H1 (cell line): ENCODE data around the gene PRKAR1B. TPM values are rescaled to one million over a fixed set of nuclear protein-coding genes. Genes with fewer than 3 reads are reported as not detected.
A peak's percentile ranks its signal among the peaks of the same experiment; 100 is the strongest.

Experiments used
- CTCF ChIA-PET: fragments of 300-600 bp; sonication (Branson Sonifier 250); formaldehyde crosslinking; loops from one replicate; lab custom pipeline; 2021; ENCODE audit not compliant: partially characterized antibody; lab: Charles Lee
- POLR2A ChIA-PET: fragments of 300-600 bp; sonication (Branson Sonifier 250); formaldehyde crosslinking; loops from one replicate; lab custom pipeline; 2021; ENCODE audit warnings: inconsistent platforms; ENCODE audit not compliant: partially characterized antibody; lab: Charles Lee
- DNase-seq, 2 experiments: peaks; one replicate each; pipeline versions ENCODE4 v3.0.0 to v3.0.0-alpha.2; 2010 to 2022; ENCODE audit warnings: low spot score in 2 of 2, low read depth in 1 of 2, mixed read lengths in 1 of 2
- FAIRE-seq: peaks from 2 replicates; lab custom pipeline; 2011; peaks lifted over from hg19 to GRCh38; lab: Jason Lieb, UNC
- H2AFZ ChIP-seq: 2 replicates; pipeline ENCODE4 v1.8.1; 2012; ENCODE audit warnings: low read length, inconsistent platforms
- H2AK5ac ChIP-seq: 2 replicates; pipeline ENCODE4 v1.6.1; 2013; ENCODE audit warnings: low read depth, low read length
- H2BK120ac ChIP-seq: replicated peaks from 2 replicates; pipeline ENCODE3; 2013; ENCODE audit warnings: low read depth, low read length, inconsistent platforms
- H2BK12ac ChIP-seq: 2 replicates; pipeline ENCODE4 v1.6.1; 2013; ENCODE audit warnings: low read depth, low read length
- H2BK15ac ChIP-seq: 2 replicates; pipeline ENCODE4 v1.6.1; 2013; ENCODE audit warnings: low read length
- H2BK20ac ChIP-seq: 2 replicates; pipeline ENCODE4 v1.6.1; 2013; ENCODE audit warnings: low read length
- H2BK5ac ChIP-seq: 2 replicates; pipeline ENCODE4 v1.6.1; 2013; ENCODE audit warnings: low read depth, low read length
- H3K14ac ChIP-seq: 2 replicates; pipeline ENCODE4 v1.6.1; 2013; ENCODE audit warnings: inconsistent platforms; ENCODE audit not compliant: insufficient read length
- H3K18ac ChIP-seq: 2 replicates; pipeline ENCODE4 v1.6.1; 2013; ENCODE audit warnings: low read length; ENCODE audit errors: extremely low read depth
- H3K23ac ChIP-seq: 2 replicates; pipeline ENCODE4 v1.6.1; 2013; ENCODE audit warnings: inconsistent platforms; ENCODE audit not compliant: insufficient read length
- H3K23me2 ChIP-seq: 2 replicates; pipeline ENCODE4 v1.6.1; 2013; ENCODE audit warnings: low read depth, low read length
- H3K27ac ChIP-seq: 2 replicates; pipeline ENCODE4 v1.6.1; 2011; ENCODE audit warnings: low read depth, low read length, inconsistent platforms
- H3K27me3 ChIP-seq, 4 experiments: replicated peaks in 1 of 4; 1 replicate in 1 of 4; 2 replicates in 3 of 4; pipeline versions ENCODE4 v1.6.1 to v1.8.1; 2011 to 2013; ENCODE audit warnings: low read length in 3 of 4, mild to moderate bottlenecking in 3 of 4, inconsistent platforms in 2 of 4, mixed read lengths in 2 of 4, moderate library complexity in 1 of 4; ENCODE audit not compliant: control insufficient read depth in 3 of 4, insufficient read depth in 3 of 4; ENCODE audit errors: extremely low read depth in 1 of 4
- H3K36me3 ChIP-seq, 4 experiments: 2 replicates each; pipeline versions ENCODE4 v1.6.1 to v1.8.1; 2011 to 2013; ENCODE audit warnings: mild to moderate bottlenecking in 4 of 4, low read length in 3 of 4, moderate library complexity in 2 of 4, control low read depth in 1 of 4, inconsistent platforms in 1 of 4; ENCODE audit not compliant: insufficient read depth in 4 of 4, control insufficient read depth in 2 of 4
- H3K4ac ChIP-seq: replicated peaks from 2 replicates; pipeline ENCODE3; 2013; ENCODE audit warnings: low read length, low read depth, mixed read lengths, inconsistent platforms; ENCODE audit not compliant: insufficient read length
- H3K4me1 ChIP-seq, 4 experiments: replicated peaks in 1 of 4; 1 replicate in 1 of 4; 2 replicates in 3 of 4; pipeline versions ENCODE4 v1.6.1 to v1.8.1; 2011 to 2013; ENCODE audit warnings: low read length in 3 of 4, inconsistent platforms in 2 of 4, mixed read lengths in 1 of 4; ENCODE audit not compliant: insufficient read depth in 4 of 4, control insufficient read depth in 3 of 4
- H3K4me2 ChIP-seq, 2 experiments: 2 replicates each; pipeline versions ENCODE4 v1.6.1 to v1.8.1; 2011 to 2013; ENCODE audit warnings: low read depth in 2 of 2, low read length in 2 of 2, control low read depth in 1 of 2, inconsistent platforms in 1 of 2, mild to moderate bottlenecking in 1 of 2; ENCODE audit not compliant: insufficient read depth in 1 of 2
- H3K4me3 ChIP-seq, 4 experiments: fragments of 200-600, 300-600 bp in 1 of 4; sonication (generic), shearing (Covaris generic), sonication (Bioruptor Twin) in 1 of 4; 2 replicates each; pipeline versions ENCODE4 v1.5.1 to v1.8.1; 2011 to 2016; ENCODE audit warnings: low read length in 4 of 4, low read depth in 3 of 4, control low read depth in 2 of 4, inconsistent platforms in 2 of 4, mild to moderate bottlenecking in 2 of 4, mixed read lengths in 1 of 4, moderate library complexity in 1 of 4; ENCODE audit not compliant: insufficient read depth in 2 of 4; ENCODE audit errors: extremely low read depth in 1 of 4
- H3K56ac ChIP-seq: replicated peaks from 2 replicates; pipeline ENCODE3; 2013; ENCODE audit warnings: low read depth, mild to moderate bottlenecking, mixed read lengths, low read length, inconsistent platforms; ENCODE audit not compliant: insufficient read length
- H3K79me1 ChIP-seq: 2 replicates; pipeline ENCODE4 v1.6.1; 2013; ENCODE audit warnings: low read depth, low read length, control low read depth
- H3K79me2 ChIP-seq, 2 experiments: 2 replicates each; pipeline versions ENCODE4 v1.6.1 to v1.8.1; 2012 to 2013; ENCODE audit warnings: low read length in 2 of 2, mild to moderate bottlenecking in 2 of 2, inconsistent platforms in 1 of 2; ENCODE audit not compliant: insufficient read depth in 2 of 2, control insufficient read depth in 1 of 2
- H3K9ac ChIP-seq, 4 experiments: replicated peaks in 1 of 4; 1 replicate in 1 of 4; 2 replicates in 3 of 4; pipeline versions ENCODE4 v1.6.1 to v1.8.1; 2011 to 2013; ENCODE audit warnings: low read depth in 3 of 4, low read length in 3 of 4, control low read depth in 2 of 4, mild to moderate bottlenecking in 2 of 4, moderate library complexity in 2 of 4, inconsistent platforms in 1 of 4; ENCODE audit errors: extremely low read depth in 1 of 4
- H3K9me3 ChIP-seq, 2 experiments: 2 replicates each; pipeline versions ENCODE4 v1.6.1 to v1.8.1; 2012 to 2013; ENCODE audit warnings: mild to moderate bottlenecking in 2 of 2, moderate library complexity in 2 of 2, control low read depth in 1 of 2, inconsistent platforms in 1 of 2, low read depth in 1 of 2, low read length in 1 of 2, mixed read lengths in 1 of 2; ENCODE audit not compliant: insufficient read depth in 2 of 2
- H4K20me1 ChIP-seq, 2 experiments: replicated peaks in 1 of 2; 2 replicates each; pipeline versions ENCODE3 to v1.8.1; 2011 to 2013; ENCODE audit warnings: inconsistent platforms in 2 of 2, low read length in 2 of 2, mild to moderate bottlenecking in 1 of 2; ENCODE audit not compliant: insufficient read depth in 2 of 2, control insufficient read depth in 1 of 2
- H4K5ac ChIP-seq: 2 replicates; pipeline ENCODE4 v1.6.1; 2013; ENCODE audit warnings: low read length, low read depth, mixed read lengths, inconsistent platforms; ENCODE audit not compliant: insufficient read length
- H4K8ac ChIP-seq: 2 replicates; pipeline ENCODE4 v1.8.0; 2013; ENCODE audit warnings: mild to moderate bottlenecking, moderate library complexity, low read length, inconsistent platforms; ENCODE audit not compliant: insufficient read depth; ENCODE audit errors: extremely low read depth
- H4K91ac ChIP-seq: replicated peaks from 2 replicates; pipeline ENCODE3; 2013; ENCODE audit warnings: low read length, mixed read lengths, inconsistent platforms; ENCODE audit not compliant: insufficient read length
- BRCA1 ChIP-seq: IDR thresholded peaks from 2 replicates; pipeline ENCODE4 v1.6.1; 2012; ENCODE audit warnings: low read depth, low read length, improper control_type of control experiment
- CBX5 ChIP-seq: fragments of 300-800, 300-1000 bp; sonication (generic); IDR thresholded peaks from 2 replicates; pipeline ENCODE4 v1.7.1; 2016; ENCODE audit warnings: antibody characterized with exemption, low read length, low read depth
- CTBP2 ChIP-seq: IDR thresholded peaks from 2 replicates; pipeline ENCODE4 v1.7.0; 2011; ENCODE audit warnings: borderline replicate concordance, mild to moderate bottlenecking, moderate library complexity, mixed read lengths, low read length; ENCODE audit not compliant: insufficient read depth, insufficient read length
- GABPA ChIP-seq: IDR thresholded peaks from 2 replicates; pipeline ENCODE4 v1.6.1; 2011; ENCODE audit warnings: mild to moderate bottlenecking, low read length, moderate library complexity, borderline replicate concordance; ENCODE audit not compliant: insufficient read depth
- HDAC6 ChIP-seq: IDR thresholded peaks from one replicate; pipeline ENCODE4 v1.7.1; 2012; ENCODE audit warnings: low read depth, mild to moderate bottlenecking, inconsistent platforms, low read length, moderate library complexity
- KDM1A ChIP-seq: fragments of 200-600, 300-600 bp; sonication (generic); IDR thresholded peaks from 2 replicates; pipeline ENCODE4 v1.7.1; 2016; ENCODE audit warnings: mild to moderate bottlenecking, low read length, borderline replicate concordance
- POU5F1 ChIP-seq: IDR thresholded peaks from 2 replicates; pipeline ENCODE4 v1.6.1; 2011; ENCODE audit warnings: low read depth, mild to moderate bottlenecking, low read length, moderate library complexity
- RAD21 ChIP-seq, 2 experiments: IDR thresholded peaks in 1 of 2; conservative IDR thresholded peaks in 1 of 2; 2 replicates each; pipeline ENCODE4 v1.6.1; 2011; ENCODE audit warnings: low read depth in 2 of 2, low read length in 2 of 2, improper control_type of control experiment in 1 of 2, inconsistent platforms in 1 of 2, mild to moderate bottlenecking in 1 of 2, moderate library complexity in 1 of 2
- SRF ChIP-seq: IDR thresholded peaks from 2 replicates; pipeline ENCODE4 v1.6.1; 2011; ENCODE audit warnings: mild to moderate bottlenecking, low read depth, low read length, moderate library complexity
- TBP ChIP-seq: IDR thresholded peaks from 2 replicates; pipeline ENCODE4 v1.6.1; 2011; ENCODE audit warnings: low read depth, low read length, improper control_type of control experiment
- YY1 ChIP-seq: IDR thresholded peaks from 2 replicates; pipeline ENCODE4 v1.6.1; 2011; ENCODE audit warnings: low read depth, mild to moderate bottlenecking, low read length
- WGBS, 2 experiments: shearing (Covaris generic) in 1 of 2; methylation state at CpG; one replicate each; pipeline versions ENCODE4 v1.1.6 to v1.1.7; 2013 to 2015; ENCODE audit warnings: low lambda C conversion rate in 2 of 2, mixed read lengths in 2 of 2, inconsistent platforms in 1 of 2, low coverage in 1 of 2, missing lambda C conversion rate in 1 of 2; ENCODE audit not compliant: insufficient replicate concordance in 2 of 2, insufficient coverage in 1 of 2, insufficient read length in 1 of 2; ENCODE audit errors: extremely low coverage in 1 of 2, missing lambda C conversion rate in 1 of 2; 5-methylcytosine and 5-hydroxymethylcytosine counted together
- polyA plus RNA-seq, 7 experiments: library from polyadenylated mRNA; depleted of rRNA in 3 of 7; stranded (reverse) in 5 of 7; unstranded in 2 of 7; fragments of >200 nt in 5 of 7; fragments of 200-250 nt in 2 of 7; gene quantifications; 1 replicate in 5 of 7; 2 replicates in 1 of 7; 4 replicates in 1 of 7; pipeline versions ENCODE4 v1.2.1 to v1.2.3, GENCODE V29; 2011 to 2013; ENCODE audit warnings: missing spikeins in 2 of 7, mixed read lengths in 2 of 7
- total RNA-seq: library from RNA; stranded (reverse); fragmentation: NEBNext Ultra II Directional; extraction: Animal tissue kit (Norgen Biotek cat#: 25700); gene quantifications from 2 replicates; pipeline ENCODE4 v1.2.1, GENCODE V29; 2021

PRKAR1B gene
- total and polyA plus RNA-seq, 2 of the 8 experiments (the other 6 are each of a cell fraction or from before 2014, with no cell fraction given) = 12.3 to 55.7 TPM

GRCh38 chr7:539731-540411, 187.2 kb downstream of the PRKAR1B start:
- Histone ChIP-seq H2BK12ac (peak overlapping the region; percentile 80; the same call in 1 of the 2 replicates), H2BK15ac (no peak overlapping the region), H4K5ac (no peak overlapping the region), H2BK20ac (peak overlapping the region; percentile 48; the same call in 1 of the 2 replicates), H3K9ac (no peak overlapping the region), H4K8ac (no peak overlapping the region; the same call in 1 of the 2 replicates), H3K79me1 (no peaks in the 10 kb centered on the region), H3K4me1 (peaks cover 0 to 15% (median 10%) of the 10 kb centered on the region in 4 experiments; a peak in 5 of 7 replicates), H2BK5ac (peak overlapping the region; percentile 60; the same call in 1 of the 2 replicates), H3K14ac (no peak overlapping the region), H4K20me1 (no peaks in the 10 kb centered on the region), H3K36me3 (no peaks in the 10 kb centered on the region), H3K23me2 (no peaks in the 10 kb centered on the region), H4K91ac (peak overlapping the region; percentile 74), H3K27ac (no peak overlapping the region), H3K18ac (no peak overlapping the region; the same call in 1 of the 2 replicates), H3K27me3 (peaks cover 0 to 3% (median 0%) of the 10 kb centered on the region in 4 experiments; a peak in 1 of 7 replicates), H3K4me3 (no peak overlapping the region), H2AK5ac (no peak overlapping the region), H3K79me2 (no peaks in the 10 kb centered on the region), H3K56ac (no peak overlapping the region), H3K23ac (no peak overlapping the region), H3K9me3 (no peaks in the 10 kb centered on the region), H3K4me2 (no peak overlapping the region), H3K4ac (no peak overlapping the region), H2AFZ (no peak overlapping the region), H2BK120ac (peak overlapping the region; percentile 33)
- WGBS, 2 experiments = 87% methylated on average over 10 of the region's 17 CpGs; no CpG with 5 or more reads in 1 of the 2 experiments
- TF ChIP-seq YY1 = no peak
- no peak for TF ChIP-seq TBP
- TF ChIP-seq BRCA1 = no peak
- no peak for TF ChIP-seq CBX5
- no peak for TF ChIP-seq RAD21 (IDR thresholded peaks at IDR 0.05 in 1 of 2, conservative IDR thresholded peaks at IDR 0.05 in 1 of 2; ENCODE audit: low read depth in 2 of 2, low read length in 2 of 2)
- TF ChIP-seq KDM1A = no peak
- TF ChIP-seq GABPA = no peak
- no peak for TF ChIP-seq HDAC6
- TF ChIP-seq CTBP2 = no peak
- no peak for TF ChIP-seq SRF
- no peak for TF ChIP-seq POU5F1
- FAIRE-seq (no peak), DNase-seq (no peak)
- ChIA-PET CTCF (interaction anchor here (0.9 kb wide), 1 partner anchor 219 kb away, joined by 4 read pairs; no protein-coding TSS in a partner anchor), POLR2A (no interaction called here)
